SHP77 (cell line): Measurements from ENCODE around the gene ST7L.
"Not testable (repeated sequence)": the region's sequence is repeated elsewhere in the genome, so short reads cannot be mapped to it uniquely, and the experiment has no call there.

Experiments used
- DNase-seq, 2 experiments: peaks; one replicate each; lab custom pipeline; 2025; lab: John Stamatoyannopoulos, UW

Gene ST7L

GRCh38 chr1:112618721-112619517 lies at the start of gene ST7L:
TSS of gene ST7L (minus strand) at chr1:112619141. CDS start at chr1:112619113, 28 bp downstream.
- peak; percentile 49 to 59 for DNase-seq

GRCh38 chr1:112666946-112667345 lies 48.0 kb upstream of the ST7L start:
- DNase-seq = no peak

GRCh38 chr1:112665857-112666256 lies 46.9 kb upstream of the ST7L start:
- no peak for DNase-seq

- DNase-seq = no peak
Measured at GRCh38 chr1:112651205-112651604, 32.3 kb upstream of the ST7L start.

- DNase-seq = no peak
Measured at GRCh38 chr1:112646225-112646624, 27.3 kb upstream of the ST7L start.

- DNase-seq = no peak
Measured at GRCh38 chr1:112643080-112643479, 24.1 kb upstream of the ST7L start.

GRCh38 chr1:112640437-112640836 lies 21.5 kb upstream of the ST7L start:
- not testable (repeated sequence) for DNase-seq

GRCh38 chr1:112638110-112638428 lies 19.1 kb upstream of the ST7L start:
- no peak for DNase-seq

GRCh38 chr1:112637254-112638109 lies 18.5 kb upstream of the ST7L start:
- DNase-seq = no peak

- DNase-seq = no peak
Measured at GRCh38 chr1:112636597-112637253, 17.8 kb upstream of the ST7L start.

GRCh38 chr1:112636056-112636455 lies 17.1 kb upstream of the ST7L start:
- DNase-seq = no peak

GRCh38 chr1:112634367-112634766 lies 15.4 kb upstream of the ST7L start:
- no peak for DNase-seq

GRCh38 chr1:112633628-112634027 lies 14.7 kb upstream of the ST7L start:
- DNase-seq = no peak

- DNase-seq = no peak
Measured at GRCh38 chr1:112629256-112629655, 10.3 kb upstream of the ST7L start.

GRCh38 chr1:112628516-112628915 lies 9.6 kb upstream of the ST7L start:
- no peak for DNase-seq

- DNase-seq = no peak
Measured at GRCh38 chr1:112626887-112627286, 7.9 kb upstream of the ST7L start.

GRCh38 chr1:112626193-112626592 lies 7.3 kb upstream of the ST7L start:
- DNase-seq = no peak

- no peak for DNase-seq
Measured at GRCh38 chr1:112625696-112626095, 6.8 kb upstream of the ST7L start.

- DNase-seq = not testable (repeated sequence)
Measured at GRCh38 chr1:112624493-112624892, 5.6 kb upstream of the ST7L start.

- no peak for DNase-seq
Measured at GRCh38 chr1:112620377-112620695, 1.4 kb upstream of the ST7L start.

GRCh38 chr1:112619518-112620376 lies 806 bp upstream of the ST7L start, which contains the start of gene CAPZA1:
TSS of gene CAPZA1 (plus strand) at chr1:112619832. CDS start at chr1:112619845, 13 bp downstream.
- DNase-seq = peak; percentile 83 to 85
